Inflammatory macrophage treated with lipopolysaccharide for 4 hours (primary cell): ENCODE data around the gene PAPPA.

ENCODE experiments used
- DNase-seq: peaks from one replicate; pipeline ENCODE4 v3.0.0-alpha.2; 2020

PAPPA gene

DNA sequence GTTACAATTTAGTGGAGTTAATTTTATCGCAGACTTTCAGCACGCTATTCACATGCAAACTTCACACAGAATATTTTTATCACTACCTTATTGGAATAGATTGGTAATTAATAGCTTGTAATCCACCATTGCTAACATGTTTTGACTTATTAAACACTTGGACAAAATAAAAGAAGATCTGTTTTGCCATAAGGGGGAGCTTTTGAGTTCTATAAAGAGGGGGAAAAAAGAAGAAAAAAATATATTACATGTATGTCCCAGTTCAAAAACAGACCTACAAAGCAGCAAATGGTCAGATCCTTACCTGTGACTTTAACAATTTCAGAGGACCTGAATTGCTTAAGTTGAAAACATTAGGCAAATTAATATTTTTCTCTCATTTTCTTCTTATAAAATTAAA is 1.2 kb upstream of the PAPPA start:
- no peak for DNase-seq

DNA sequence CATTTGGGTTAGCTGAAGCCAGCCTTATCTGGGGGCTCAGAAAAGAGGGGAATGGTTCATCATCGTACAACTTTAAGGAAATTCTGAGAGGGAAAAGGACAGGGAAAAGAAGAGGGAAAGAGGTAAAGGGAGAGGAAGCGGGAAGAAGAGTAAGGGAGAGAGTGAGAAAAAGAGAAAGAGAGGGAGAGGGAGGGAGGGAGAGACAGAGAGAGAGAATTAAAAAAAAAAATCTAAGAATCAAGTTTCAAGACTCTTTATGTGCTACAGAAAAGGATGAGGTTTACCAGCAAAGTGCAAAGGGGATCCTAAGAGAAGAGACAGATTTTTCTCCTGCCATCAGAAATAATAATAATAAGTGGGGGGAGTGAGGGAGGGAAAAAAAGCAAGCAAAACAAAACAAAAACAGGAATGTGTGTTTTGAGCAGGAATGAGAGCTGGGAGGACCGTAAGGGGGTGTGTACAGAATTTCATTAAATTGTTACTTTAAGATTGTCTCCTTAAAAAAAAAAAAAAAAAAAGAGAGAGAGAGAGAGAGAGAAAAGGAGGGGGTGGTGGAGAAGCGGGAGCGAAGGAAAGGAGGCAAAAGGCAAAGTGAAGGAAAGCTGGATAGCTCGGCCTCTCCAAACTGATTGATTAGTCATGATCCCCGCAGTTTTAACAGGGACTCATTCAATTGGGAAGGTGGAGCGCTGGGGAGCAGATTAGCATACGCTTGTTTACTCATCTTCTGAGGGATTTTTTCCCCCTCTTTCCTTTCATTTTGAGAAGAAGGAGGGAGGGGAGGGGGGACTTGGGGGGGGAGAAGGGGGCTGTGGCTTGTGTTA is 438 bp upstream of the PAPPA start:
- no peak for DNase-seq

DNA sequence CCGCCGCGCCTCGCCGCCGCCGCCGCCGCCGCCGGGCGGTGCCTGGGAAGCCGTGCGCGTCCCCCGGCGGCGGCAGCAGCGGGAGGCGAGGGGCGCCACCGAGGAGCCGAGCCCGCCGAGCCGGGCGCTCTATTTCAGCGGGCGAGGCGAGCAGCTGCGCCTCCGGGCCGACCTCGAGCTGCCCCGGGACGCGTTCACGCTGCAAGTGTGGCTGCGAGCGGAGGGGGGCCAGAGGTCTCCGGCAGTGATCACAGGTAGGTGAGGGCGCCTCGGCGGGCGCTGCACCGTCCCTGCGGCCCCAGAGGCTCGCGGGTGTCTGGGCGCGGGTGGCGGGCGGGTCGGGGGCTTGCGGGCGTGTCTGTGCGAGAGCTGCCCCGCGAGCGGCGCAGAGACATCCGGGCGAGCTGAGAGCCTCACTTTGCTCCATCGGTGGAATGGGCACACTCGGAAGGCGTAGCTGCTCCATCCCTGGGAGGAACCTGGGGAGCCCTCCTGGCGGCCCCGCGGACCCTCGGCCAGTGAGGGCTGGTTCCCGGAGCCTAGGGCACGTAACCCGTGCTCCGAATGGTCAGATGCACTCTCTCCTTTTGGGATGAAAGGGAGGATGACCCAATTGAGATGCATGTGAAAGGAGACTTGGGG is 864 bp downstream of the PAPPA start:
- no peak for DNase-seq

DNA sequence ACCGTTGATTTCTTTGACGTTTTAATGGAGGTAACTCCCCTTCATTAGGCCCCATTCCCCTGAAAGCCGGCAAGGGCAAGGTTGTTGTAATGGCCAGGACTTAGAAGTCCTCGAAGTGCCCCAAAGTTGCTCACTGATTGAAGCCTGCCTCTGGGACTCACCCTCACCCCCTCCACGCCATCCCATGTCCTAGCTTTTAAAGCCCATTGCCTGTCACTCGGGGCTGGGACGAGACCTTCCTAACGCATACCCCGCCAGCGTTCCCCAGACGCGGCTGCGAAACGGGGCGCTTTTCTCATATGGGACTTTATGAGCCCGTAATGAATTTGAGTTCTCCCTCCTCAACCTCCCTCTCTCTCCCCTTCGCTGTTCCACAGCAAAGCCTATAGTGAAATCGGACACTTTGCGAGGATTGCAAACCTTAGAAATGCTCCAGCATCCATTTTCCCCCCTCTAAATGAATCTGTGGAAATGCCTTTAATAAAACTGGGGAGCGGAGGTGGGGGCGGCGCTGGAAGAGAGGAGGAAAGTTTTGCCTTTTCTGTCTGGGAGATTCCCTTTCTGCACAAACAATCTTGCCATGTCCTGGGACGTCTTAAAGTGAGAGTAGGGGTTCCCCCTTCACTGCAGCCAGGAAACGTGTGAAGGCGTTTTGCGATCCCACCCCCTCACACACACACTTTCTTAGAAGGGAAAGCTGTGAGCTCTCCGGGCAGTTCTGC is 1.5 kb downstream of the PAPPA start:
- DNase-seq: no peak

DNA sequence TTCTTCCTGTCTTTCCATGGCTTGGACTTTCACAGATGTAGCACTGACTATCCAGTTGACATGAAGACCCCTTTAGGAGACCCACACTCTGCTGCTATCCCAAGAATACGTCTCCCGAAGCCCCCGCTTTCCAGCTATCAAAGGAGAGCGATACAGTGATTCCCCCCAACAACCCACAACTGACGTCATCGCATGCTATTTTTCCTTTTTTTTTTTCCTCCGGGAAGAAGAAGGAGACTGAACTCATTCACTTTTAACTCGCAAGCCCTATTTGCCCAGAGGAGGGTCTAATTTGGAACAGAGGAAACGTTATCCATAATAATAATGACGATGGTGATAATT is 2.1 kb downstream of the PAPPA start:
- DNase-seq: no peak

DNA sequence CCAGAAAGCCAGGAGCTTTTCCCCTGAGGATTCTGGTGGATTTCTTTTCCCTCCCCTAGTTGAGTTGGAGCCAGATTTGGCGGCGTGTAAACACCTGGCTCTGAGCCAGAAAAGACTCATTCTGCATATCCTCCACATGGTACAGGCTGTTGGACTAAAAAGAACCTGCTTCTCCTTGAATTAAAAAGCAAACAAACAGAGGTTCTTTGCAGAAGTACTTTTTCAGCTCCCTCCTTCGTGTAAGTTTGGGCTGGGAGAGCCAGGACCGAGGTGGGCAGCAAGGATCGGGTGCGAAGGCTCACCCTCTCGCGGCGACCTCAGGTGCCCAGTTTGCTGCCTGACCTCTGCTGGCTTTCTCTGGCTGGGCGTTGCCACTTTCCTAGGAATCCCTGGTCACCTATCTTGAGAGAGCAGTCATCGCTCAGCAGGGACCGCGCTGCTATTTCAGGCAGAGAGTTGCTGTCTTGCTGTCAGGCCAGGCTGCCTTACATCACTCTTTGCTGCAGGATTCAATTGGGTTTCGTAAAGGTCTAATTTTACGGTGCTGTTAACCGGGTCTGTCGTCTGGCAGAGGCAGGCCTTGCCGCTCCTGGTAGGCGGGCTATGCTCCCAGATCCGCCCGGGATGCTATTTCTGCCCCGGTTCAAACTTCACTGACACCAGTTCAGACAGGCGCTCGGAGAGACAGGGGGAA is 3.2 kb downstream of the PAPPA start:
- no peak for DNase-seq

DNA sequence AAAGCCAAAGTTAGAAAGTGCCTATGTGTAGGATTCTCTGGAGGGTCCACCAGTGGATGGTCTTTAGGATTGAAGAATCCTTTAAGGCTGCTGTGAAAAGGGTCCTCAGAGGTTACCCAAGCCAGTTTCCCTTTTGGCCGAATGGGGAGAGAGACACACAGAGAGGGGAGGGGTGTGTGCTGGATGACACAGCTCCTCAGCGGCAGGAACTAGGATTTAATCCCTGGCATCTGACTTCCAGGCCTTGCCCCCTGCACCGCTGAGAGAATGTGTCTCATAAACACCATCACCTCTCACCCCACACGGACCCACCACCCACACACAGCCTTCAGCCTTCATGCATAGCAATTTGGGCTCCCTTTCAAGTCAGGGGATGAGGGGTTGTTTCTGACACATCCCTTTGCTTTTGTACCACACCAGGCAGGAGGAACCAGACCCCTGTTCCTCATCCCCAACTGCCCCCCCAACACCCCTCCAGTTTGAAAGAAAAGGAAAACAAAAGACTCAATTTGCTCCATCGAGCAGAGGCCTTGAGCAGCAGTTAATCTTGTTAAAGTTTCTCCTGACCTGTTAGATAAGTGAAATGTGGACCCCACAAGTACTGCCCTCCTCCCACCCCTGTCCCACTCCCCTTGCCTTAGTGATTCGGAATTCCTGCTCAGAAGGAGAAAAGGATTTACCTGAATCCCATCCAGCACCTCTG is 4.0 kb downstream of the PAPPA start:
- no peak for DNase-seq

DNA sequence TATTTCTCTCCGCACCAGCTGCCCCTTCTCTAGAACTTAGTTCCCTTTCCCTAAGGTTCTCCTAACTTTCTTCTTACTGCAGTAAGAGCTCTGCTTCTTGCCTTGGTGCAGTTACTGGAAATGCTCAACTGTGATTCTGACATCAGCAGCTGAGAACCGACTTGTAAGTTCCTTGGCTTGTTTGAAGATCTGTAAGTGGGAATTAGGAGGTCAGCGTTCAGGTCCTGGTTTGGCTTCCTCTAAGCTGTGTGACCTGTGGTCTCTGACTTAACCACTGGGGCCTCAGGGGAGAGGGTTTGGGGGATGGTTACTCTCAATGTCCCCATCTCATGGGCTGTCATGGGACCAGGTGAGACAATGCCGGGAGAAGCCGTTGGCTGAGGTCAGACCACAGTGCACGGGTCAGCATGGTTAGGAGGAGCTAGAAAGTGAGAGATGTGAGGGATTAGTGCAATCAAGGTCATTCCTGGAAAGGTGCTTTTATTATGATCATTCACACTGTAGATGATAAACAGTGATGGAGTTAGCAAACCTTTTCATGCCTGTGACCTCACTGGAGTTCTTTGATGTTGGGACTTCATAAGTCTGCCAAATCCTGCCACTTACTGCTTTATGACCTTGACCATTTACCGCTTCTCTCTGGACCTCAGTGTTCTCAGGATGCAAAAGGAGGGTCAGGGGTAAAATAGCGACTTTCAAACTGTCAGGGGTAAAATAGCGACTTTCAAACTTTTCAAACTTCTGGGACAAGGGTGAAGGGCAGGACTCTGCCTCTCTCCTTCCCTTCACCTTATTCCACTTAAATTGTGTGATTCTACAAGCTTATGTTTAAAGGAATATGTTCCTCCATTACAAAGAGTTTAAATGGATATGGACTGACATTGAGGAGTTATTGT is 7.3 kb downstream of the PAPPA start:
- no peak for DNase-seq

DNA sequence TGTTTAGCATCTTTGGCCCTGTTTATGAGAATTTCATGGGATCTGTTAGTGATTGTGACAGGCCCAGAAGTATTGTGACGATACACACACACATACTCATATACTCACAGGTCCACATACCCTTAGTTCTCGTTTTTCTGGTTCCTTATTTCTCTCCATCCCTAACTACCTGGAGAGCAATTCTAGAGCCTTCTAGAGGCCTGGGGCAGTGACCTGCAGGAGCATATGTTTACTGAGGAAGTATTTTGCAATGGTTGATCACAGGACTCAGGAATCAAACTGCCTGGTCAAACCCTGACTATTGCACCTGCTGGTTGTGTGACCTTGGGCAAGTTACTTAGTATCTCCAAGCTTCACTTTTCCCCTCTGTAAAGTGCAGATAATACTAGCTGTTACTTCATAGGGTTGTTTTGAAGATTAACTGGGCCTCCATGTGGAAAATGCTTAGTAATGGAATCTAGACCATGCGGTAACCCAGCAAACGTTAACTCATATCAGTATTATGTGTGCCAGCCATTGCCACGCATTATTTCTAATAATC is 8.7 kb downstream of the PAPPA start:
- no peak for DNase-seq

DNA sequence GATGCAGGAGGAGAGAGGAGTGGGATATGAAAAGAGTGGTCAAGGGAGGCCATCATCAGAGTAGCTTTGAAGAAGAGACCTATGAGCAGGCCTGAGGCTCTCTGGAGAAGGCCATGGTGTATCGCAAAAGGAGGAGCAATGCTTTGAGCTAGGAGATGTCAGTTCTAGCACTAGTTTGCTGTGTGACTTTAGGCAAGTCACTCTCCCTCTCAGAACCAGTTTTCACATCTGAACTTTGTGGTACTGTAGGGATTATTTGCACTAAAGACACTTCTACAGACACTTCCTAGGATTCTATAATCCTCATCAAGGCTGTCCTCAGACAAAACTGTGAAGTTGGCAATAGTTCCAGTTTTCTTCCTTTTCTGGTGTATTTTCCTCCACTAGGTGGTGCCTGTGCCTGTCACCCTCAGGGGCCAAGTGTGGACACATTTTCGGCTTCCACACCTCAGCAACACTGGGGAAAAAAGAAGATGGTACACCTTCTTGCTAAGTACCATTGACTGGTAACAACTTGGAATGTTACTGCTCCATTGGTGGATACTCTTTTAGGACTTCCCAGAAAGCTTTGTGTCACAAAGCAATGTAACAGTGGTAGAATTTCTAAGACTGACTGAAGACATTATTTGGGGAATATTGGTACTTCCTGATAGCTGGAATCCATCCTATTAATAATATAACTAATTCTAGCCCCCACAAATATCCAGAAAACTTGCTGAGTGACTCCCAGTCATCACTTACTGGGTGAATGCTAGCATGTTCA is 9.9 kb downstream of the PAPPA start:
- no peak for DNase-seq

DNA sequence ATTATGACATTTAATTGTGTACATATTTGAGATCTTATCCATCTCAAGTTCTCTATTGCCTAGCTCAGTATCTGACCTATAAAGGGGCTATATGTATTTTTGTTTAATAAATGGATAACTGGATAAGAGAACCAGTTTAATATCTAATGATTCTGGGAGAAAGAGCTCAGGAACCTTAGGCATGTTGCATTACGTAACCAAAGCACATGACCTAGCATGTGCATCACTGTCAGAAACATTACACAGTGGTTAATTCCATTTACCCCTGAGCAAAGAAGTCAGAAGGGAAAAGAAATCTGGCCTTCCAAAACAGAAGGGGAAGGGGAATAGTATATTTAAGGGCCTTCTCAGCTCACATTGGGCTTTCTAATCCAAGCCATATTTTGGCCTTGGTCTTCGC is 12.3 kb downstream of the PAPPA start:
- DNase-seq: no peak

DNA sequence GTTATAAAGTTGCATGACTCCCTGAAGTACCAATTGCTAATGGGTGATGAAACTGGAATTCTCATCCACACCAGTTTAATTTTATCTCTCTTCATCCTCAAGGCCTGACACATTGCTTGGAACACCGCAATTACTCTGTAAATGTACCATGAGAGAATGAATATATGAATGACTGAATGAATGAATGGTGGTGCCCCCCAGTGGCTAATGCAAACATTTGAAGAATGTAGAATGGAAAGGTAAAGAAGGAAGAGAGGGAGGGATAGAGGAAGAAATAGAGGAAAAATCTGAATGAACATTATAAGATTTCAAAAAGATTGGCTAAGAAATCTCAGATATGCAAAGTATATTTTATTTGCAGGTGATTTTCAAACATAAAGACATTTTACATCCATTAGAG is 13.1 kb downstream of the PAPPA start:
- no peak for DNase-seq

DNA sequence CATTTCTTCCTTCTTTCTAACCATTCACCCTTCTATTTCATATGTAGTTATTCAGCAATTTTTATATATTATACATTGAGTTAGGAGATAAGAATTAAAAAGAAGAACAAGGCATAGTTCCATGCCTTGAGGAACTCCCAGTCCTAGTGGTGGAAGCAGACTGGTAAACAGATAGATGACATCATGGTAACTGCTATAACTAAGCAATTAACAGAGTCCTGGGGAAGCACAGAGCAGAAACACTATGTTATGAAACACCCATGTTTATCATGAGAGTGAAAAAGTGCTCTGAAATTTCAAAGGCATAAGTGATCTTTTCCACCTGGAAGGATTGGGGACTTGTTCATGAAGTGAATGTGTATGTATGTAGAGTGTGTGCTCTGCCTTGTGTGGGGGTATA is 14.6 kb downstream of the PAPPA start:
- DNase-seq: no peak

DNA sequence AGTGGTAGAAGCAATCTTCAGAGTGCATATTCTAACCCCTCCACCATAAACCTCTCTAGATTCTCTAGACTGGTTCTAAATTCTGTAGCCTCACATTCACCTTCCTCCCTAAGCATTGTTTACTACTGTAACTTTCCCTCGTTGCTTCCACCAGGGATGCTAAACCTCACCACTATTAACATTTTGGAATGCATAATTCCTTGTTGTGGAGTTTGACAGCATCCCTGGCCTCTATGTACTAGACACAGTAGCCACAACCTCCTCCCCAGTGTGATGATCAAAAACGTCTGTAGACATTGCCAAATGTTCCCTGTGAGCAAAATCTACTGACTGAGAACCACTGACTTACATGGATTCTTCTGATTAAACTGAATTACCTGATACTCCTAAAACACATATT is 18.6 kb downstream of the PAPPA start:
- no peak for DNase-seq

DNA sequence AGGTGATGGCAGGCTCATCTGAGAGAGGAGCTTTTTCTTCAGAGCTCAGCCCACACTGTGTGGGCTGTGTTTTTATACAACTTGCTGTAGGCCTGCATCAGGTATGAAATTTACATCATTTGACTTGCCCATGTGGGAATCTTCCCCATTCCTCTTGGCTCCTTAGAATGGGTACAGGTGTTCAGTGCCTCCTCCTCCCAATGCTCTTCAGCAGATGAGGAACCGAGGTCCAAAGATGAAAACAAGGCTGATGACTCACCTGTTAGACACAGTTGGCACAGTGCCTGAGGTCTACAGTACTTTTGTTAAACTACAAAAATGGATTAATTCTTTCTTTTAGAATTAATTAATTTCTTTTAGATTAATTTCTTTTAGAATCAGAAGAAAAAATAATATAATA is 20.8 kb downstream of the PAPPA start:
- no peak for DNase-seq

DNA sequence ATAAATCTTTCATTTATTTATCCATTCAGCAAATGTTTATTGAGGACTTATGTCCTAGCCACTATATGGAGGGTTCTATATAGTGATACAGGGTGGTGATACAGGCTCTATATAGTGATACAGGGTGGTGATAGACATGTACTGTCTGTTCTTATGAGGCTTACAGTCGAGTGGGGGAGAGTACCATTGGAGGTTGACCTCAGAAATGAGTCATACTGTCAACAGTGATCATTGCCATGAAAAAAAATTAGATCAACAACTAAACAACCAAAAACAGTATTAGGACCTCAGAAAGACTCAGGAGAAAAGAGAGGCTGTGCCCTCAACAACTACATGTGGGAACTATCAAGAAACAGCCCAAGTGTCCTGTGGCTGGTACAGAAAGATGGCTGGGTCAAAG is 22.0 kb downstream of the PAPPA start:
- DNase-seq: no peak

DNA sequence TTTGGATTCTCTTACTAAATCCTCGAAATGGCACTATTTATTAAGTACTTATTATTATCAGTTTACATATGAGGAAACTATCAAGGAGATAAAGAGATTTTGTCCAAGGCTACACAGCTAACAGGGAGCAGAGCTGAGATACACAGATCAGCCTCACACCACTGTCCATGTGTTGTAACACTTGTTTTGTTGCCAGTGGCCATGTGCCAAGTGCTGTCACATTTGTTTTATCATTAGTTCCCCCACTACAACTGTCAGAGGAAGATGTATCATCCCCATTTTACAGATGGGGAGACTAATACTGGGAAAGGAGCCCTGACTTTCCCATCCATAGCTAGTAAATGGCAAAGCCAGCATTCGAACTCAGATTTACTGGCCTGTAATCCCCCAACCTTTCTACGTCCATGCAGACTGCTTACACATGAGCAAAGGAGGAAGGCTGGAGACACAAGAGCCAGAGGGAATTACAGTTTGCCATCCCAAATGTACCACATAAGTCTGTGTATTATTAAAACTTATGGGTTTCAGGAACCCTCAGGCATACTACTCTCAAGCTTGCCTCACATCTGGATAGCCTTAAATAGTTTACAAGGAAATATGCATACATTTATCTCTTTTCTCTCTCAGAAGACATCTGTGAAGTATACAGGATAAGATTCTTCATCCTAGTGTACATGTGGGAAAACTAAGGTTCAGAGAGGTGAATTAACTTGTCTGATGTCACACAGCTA is 25.1 kb downstream of the PAPPA start:
- DNase-seq: no peak

DNA sequence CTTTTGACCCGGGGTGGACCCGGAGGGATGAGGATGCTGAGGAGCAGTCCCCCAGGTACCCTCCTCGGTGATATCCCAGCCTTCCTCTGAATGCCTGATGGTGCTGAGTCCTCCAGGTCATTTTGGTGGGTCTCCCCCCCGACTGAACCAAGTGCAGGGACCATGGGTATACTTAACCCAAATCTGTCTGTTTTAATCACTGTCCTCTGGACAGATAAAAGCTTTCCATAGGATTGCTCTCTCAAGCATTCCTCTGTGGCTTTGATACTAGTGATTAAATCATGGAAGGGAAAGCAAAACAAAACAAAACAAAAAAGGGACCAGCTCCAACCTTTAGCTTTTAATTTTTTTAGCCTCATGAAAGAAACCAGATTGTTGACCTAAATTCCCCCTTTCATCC is 26.0 kb downstream of the PAPPA start:
- DNase-seq: no peak

DNA sequence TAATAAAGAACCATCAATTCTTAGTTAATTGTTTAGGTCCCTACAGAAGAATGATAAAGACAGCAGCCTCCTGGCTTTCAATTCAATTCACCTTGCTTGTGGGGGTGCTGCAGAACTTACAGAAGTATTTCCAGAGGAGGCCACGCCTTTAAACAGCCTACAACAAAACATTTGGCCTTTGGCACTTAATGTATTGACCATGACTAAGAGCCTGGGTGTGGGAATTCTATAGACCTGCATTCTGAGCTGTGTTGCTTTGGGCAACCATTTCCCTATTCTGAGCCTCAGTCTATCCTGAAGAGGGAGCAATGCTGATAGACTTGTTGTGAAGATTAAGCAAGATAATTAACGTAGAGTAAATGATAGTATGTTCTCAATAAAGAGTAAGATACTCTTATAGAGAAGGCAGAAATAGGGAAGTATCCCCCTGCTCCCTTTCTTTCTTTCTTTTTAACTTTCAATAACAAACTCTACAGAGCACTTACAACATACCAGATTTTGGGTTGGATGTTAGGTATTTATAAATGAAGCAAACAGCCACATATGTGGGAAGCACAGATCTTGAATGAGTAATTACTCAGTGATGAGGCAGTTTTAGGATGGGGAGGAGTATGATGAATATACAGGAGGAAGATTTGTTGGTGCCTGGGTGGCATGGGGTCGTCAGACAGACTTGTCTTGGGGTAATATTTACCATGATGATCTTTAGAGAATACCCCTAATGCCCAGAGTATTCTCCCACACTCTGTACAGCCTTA is 28.4 kb downstream of the PAPPA start:
- DNase-seq: no peak
